Tracheal epithelial cell (primary cell): ENCODE results near the gene GPR33. TPM values are rescaled to one million over a fixed set of nuclear protein-coding genes. Genes with fewer than 3 reads are reported as not detected.

Experiments used
- total RNA-seq: library from RNA; depleted of rRNA; stranded (reverse); fragments of >200 nt; gene quantifications from 2 replicates; pipeline ENCODE4 v1.2.1, GENCODE V29; 2014

The GPR33 gene, protein sequence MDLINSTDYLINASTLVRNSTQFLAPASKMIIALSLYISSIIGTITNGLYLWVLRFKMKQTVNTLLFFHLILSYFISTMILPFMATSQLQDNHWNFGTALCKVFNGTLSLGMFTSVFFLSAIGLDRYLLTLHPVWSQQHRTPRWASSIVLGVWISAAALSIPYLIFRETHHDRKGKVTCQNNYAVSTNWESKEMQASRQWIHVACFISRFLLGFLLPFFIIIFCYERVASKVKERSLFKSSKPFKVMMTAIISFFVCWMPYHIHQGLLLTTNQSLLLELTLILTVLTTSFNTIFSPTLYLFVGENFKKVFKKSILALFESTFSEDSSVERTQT
- not detected in 2 replicates for total RNA-seq

DNA sequence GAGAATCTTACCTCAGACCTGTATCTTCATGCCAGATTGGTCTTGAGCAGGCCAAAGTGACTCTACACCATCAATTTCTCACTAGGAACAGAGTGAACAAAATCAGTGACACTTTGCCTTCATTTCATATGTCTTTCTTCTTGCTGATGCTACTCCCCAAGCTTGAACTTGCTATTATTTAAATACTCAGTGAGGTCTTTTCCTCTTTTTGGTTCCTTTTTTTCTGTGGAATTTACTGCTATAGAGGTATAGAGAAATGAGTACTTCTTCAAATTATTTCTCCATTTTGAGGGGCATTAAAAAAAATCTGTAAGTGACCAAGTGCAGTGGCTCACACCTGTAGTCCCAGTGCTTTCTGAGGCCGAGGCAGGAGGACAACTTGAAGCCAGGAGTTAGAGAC, at the start of gene GPR33:
TSS of gene GPR33 (minus strand) at position 154 of the 400 bp plus-strand sequence. CDS start 4,074 bp downstream, outside the sequence.

DNA sequence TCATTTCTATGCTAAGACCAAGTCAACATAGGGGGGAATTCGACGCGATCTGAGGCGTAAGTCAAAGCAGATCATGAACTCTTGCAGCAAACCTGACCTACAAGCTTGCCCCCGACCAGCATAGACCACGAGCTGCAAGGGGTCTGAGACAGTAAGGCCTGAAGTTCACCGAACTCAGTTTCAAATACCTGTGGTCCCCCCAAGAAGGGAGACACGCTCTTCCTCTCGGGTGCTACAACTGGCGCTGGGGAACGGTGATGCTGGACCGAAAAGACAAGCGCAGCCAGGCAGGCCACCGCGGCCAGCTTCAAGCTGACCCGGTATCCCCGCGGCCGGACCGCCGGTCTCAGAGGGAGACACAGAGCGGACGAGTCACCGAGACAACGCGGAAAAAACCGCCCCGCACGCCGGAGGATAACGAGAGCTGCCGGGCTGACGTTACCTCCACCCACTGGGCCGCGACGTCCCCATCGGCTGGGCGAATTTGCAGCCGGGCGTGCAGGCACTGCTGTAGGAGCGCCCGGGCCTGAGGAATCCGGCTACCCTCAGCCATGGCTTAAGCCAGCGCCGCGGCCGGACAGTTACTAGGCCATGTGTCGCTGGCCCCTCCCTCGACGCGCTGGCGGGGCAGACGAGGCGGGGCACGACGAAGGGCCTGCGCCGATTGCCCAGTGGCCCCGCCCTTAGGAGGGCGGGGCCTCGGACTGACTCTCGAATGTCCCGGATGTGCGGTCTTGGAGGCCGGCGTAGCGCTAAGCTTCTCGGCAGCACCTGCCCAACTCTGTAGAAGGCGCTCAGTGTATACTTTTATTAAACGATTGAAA, 30.8 kb downstream of the GPR33 start, which contains the start of gene DTD2:
TSS of gene DTD2 (minus strand) at position 666 of the 824 bp plus-strand sequence. CDS start at position 553, 113 bp downstream.

Other genes starting within 250 kb of the GPR33 start
- 16.8 and 19.0 TPM in 2 replicates for gene HEATR5A, start 67.5 kb downstream of the GPR33 start, total RNA-seq
- 54.7 and 92.5 TPM in 2 replicates for gene DTD2, start 30.5 kb downstream of the GPR33 start, total RNA-seq
- gene NUBPL, start 73.4 kb upstream of the GPR33 start, total RNA-seq, result 11.8 and 19.0 TPM in 2 replicates